Suprapubic skin (tissue), 4 donors: ENCODE results near the gene HUS1. TPM values are rescaled to one million over a fixed set of nuclear protein-coding genes. Genes with fewer than 3 reads are reported as not detected.

Experiments
- DNase-seq, 2 donors: peaks; one replicate each; pipeline ENCODE4 v3.0.0-alpha.2; 2019; ENCODE audit warnings: low spot score in 2 of 2
- H3K27ac ChIP-seq: fragments of 200-600 bp; sonication (generic); one replicate; pipeline ENCODE4 v1.5.1; 2019
- H3K27me3 ChIP-seq: fragments of 200-600 bp; sonication (generic); one replicate; pipeline ENCODE4 v1.5.1; 2019
- H3K36me3 ChIP-seq: fragments of 200-600 bp; sonication (generic); one replicate; pipeline ENCODE4 v1.5.1; 2019
- H3K4me1 ChIP-seq: fragments of 200-600 bp; sonication (generic); one replicate; pipeline ENCODE4 v1.5.1; 2019
- H3K4me3 ChIP-seq: fragments of 200-600 bp; sonication (generic); one replicate; pipeline ENCODE4 v1.5.1; 2019; ENCODE audit warnings: mild to moderate bottlenecking
- H3K9me3 ChIP-seq: fragments of 200-600 bp; sonication (generic); one replicate; pipeline ENCODE4 v1.5.1; 2019
- CTCF ChIP-seq, 2 donors: fragments of 200-600 bp in 1 of 2; fragments of 450-650 bp in 1 of 2; sonication (generic) in 1 of 2; IDR thresholded peaks; one replicate each; pipeline ENCODE4 v1.5.1; 2016 to 2019; ENCODE audit warnings: antibody characterized with exemption in 2 of 2, mild to moderate bottlenecking in 1 of 2, moderate library complexity in 1 of 2
- EP300 ChIP-seq: sonication (generic); formaldehyde crosslinking; IDR thresholded peaks from one replicate; pipeline ENCODE4 v1.6.1; 2017; ENCODE audit warnings: antibody characterized with exemption
- POLR2A ChIP-seq, 2 donors: fragments of 450-650 bp; IDR thresholded peaks; one replicate each; pipeline ENCODE4 v1.6.1; 2017; ENCODE audit warnings: antibody characterized with exemption in 2 of 2, mild to moderate bottlenecking in 2 of 2, moderate library complexity in 2 of 2
- POLR2AphosphoS5 ChIP-seq, 3 donors: sonication (generic); formaldehyde crosslinking; IDR thresholded peaks; one replicate each; pipeline ENCODE4 v1.6.1; 2017; ENCODE audit warnings: antibody characterized with exemption in 3 of 3
- WGBS: methylation state at CpG from one replicate; pipeline ENCODE4 v1.1.5; 2018; 5-methylcytosine and 5-hydroxymethylcytosine counted together
- total RNA-seq, 4 donors: library from RNA; depleted of rRNA; stranded (reverse); fragments of >200 nt; gene quantifications; one replicate each; pipeline ENCODE4 v1.1.0, GENCODE V29; 2016

HUS1 gene
- 10 to 100 TPM; 14.4 to 56.2 (median 21.5) TPM for total RNA-seq

- peaks cover 14% of the 10 kb centered on the region for H3K4me1 ChIP-seq
- H3K27ac ChIP-seq: peak within 1 kb of the TSS; percentile 84
- no peaks in the 10 kb centered on the region for H3K9me3 ChIP-seq
- TF ChIP-seq CTCF (IDR thresholded peaks at IDR 0.05): no peak
- peak in 1 of 2 donors; percentile 73 for TF ChIP-seq POLR2A (IDR thresholded peaks at IDR 0.05)
- TF ChIP-seq POLR2AphosphoS5 (IDR thresholded peaks at IDR 0.05): peak in 2 of 3 donors; percentile 72 to 91
- no peak for TF ChIP-seq EP300
- peak within 1 kb of the TSS; percentile 62 for H3K4me3 ChIP-seq
- H3K27me3 ChIP-seq: no peaks in the 10 kb centered on the region
- H3K36me3 ChIP-seq: peaks cover 40% of the 10 kb centered on the region
- WGBS: 1% methylated on average over 58 of the region's 62 CpGs
- peak; percentile 96 to 97 for DNase-seq
These were observed at the start of gene HUS1 for GRCh38 chr7:47979145-47979831. HUS1 (minus strand) TSS chr7:47979615; CDS start chr7:47979519, 96 bp downstream.

- Histone ChIP-seq H3K27me3 (peaks cover 19% of the 10 kb centered on the region), H3K27ac (no peak within 1 kb of the TSS), H3K4me1 (no peaks in the 10 kb centered on the region), H3K9me3 (no peaks in the 10 kb centered on the region), H3K4me3 (no peak within 1 kb of the TSS), H3K36me3 (no peaks in the 10 kb centered on the region)
- 83% methylated on average over 6 of the region's 6 CpGs for WGBS
- TF ChIP-seq CTCF (IDR thresholded peaks at IDR 0.05) (no peak), POLR2AphosphoS5 (IDR thresholded peaks at IDR 0.05) (no peak), EP300 (no peak), POLR2A (IDR thresholded peaks at IDR 0.05) (no peak)
- no peak for DNase-seq
These were observed 49.5 kb upstream of the HUS1 start, which contains the start of gene SUN3 for GRCh38 chr7:48028938-48029337. SUN3 (minus strand) TSS chr7:48029107; CDS start chr7:48028938, 169 bp downstream.

GRCh38 chr7:48025624-48026023 lies 46.2 kb upstream of the HUS1 start:
- no peak overlapping the region for H3K27ac ChIP-seq
- DNase-seq: no peak
- WGBS: 80% methylated on average over 5 of the region's 5 CpGs
- H3K4me1 ChIP-seq: no peaks in the 10 kb centered on the region
- peaks cover 12% of the 10 kb centered on the region for H3K27me3 ChIP-seq
- TF ChIP-seq POLR2AphosphoS5 (IDR thresholded peaks at IDR 0.05) (no peak), EP300 (no peak), POLR2A (IDR thresholded peaks at IDR 0.05) (no peak), CTCF (IDR thresholded peaks at IDR 0.05) (no peak)
- no peak overlapping the region for H3K4me3 ChIP-seq
- no peaks in the 10 kb centered on the region for H3K9me3 ChIP-seq
- H3K36me3 ChIP-seq: no peaks in the 10 kb centered on the region

- no peak for TF ChIP-seq POLR2A (IDR thresholded peaks at IDR 0.05)
- no peak for TF ChIP-seq CTCF (IDR thresholded peaks at IDR 0.05)
- TF ChIP-seq POLR2AphosphoS5 (IDR thresholded peaks at IDR 0.05): no peak
- no peak for TF ChIP-seq EP300
- DNase-seq: no peak
- no peaks in the 10 kb centered on the region for H3K9me3 ChIP-seq
- H3K4me1 ChIP-seq: no peaks in the 10 kb centered on the region
- no peaks in the 10 kb centered on the region for H3K36me3 ChIP-seq
- no peak overlapping the region for H3K27ac ChIP-seq
- no peak overlapping the region for H3K4me3 ChIP-seq
- no peaks in the 10 kb centered on the region for H3K27me3 ChIP-seq
- 87% methylated on average over 4 of the region's 4 CpGs for WGBS
These were observed 38.3 kb upstream of the HUS1 start for GRCh38 chr7:48017674-48018073.

GRCh38 chr7:48016641-48017040 lies 37.2 kb upstream of the HUS1 start:
- TF ChIP-seq POLR2AphosphoS5 (IDR thresholded peaks at IDR 0.05): no peak
- TF ChIP-seq POLR2A (IDR thresholded peaks at IDR 0.05): no peak
- Histone ChIP-seq H3K27me3 (no peaks in the 10 kb centered on the region), H3K27ac (no peak overlapping the region), H3K36me3 (no peaks in the 10 kb centered on the region), H3K4me1 (no peaks in the 10 kb centered on the region), H3K9me3 (no peaks in the 10 kb centered on the region), H3K4me3 (no peak overlapping the region)
- no peak for DNase-seq
